Heart left ventricle (tissue), 16 donors: ENCODE measurements around the gene C20orf202. TPM values are rescaled to one million over a fixed set of nuclear protein-coding genes. Genes with fewer than 3 reads are reported as not detected.

ENCODE experiments used
- ATAC-seq, 4 donors: fragments of 200-7000 bp; cut with Tn5 transposase; one replicate each; pipeline ENCODE4 v1.9.1; 2020 to 2022; ENCODE audit warnings: moderate library complexity in 4 of 4, mild to moderate bottlenecking in 3 of 4, moderate number of reproducible peaks in 1 of 4
- DNase-seq, 5 donors: peaks; one replicate each; pipeline ENCODE4 v3.0.0-alpha.2; 2020
- H3K27ac ChIP-seq, 12 donors: fragments of 200-600 bp; sonication (generic) in 4 of 12; one replicate each; pipeline versions ENCODE4 v1.5.0 to v1.8.0; 2016 to 2022; ENCODE audit warnings: mild to moderate bottlenecking in 2 of 12
- H3K27me3 ChIP-seq, 9 donors: fragments of 200-600 bp; sonication (generic) in 2 of 9; one replicate each; pipeline versions ENCODE4 v1.5.1 to v1.8.0; 2016 to 2022; ENCODE audit warnings: mild to moderate bottlenecking in 3 of 9
- H3K36me3 ChIP-seq, 9 donors: fragments of 200-600 bp; sonication (generic) in 2 of 9; one replicate each; pipeline versions ENCODE4 v1.5.0 to v1.8.0; 2018 to 2022; ENCODE audit warnings: mild to moderate bottlenecking in 2 of 9
- H3K4me1 ChIP-seq, 12 donors: fragments of 200-600 bp; sonication (generic) in 4 of 12; one replicate each; pipeline versions ENCODE4 v1.5.0 to v1.8.0; 2016 to 2022; ENCODE audit warnings: mild to moderate bottlenecking in 3 of 12
- H3K4me3 ChIP-seq, 12 donors: fragments of 200-600 bp; sonication (generic) in 4 of 12; one replicate each; pipeline versions ENCODE4 v1.5.0 to v1.8.0; 2017 to 2022; ENCODE audit warnings: mild to moderate bottlenecking in 9 of 12, moderate library complexity in 4 of 12
- H3K9me3 ChIP-seq, 12 donors: fragments of 200-600 bp; sonication (generic) in 4 of 12; one replicate each; pipeline versions ENCODE4 v1.5.0 to v1.8.0; 2016 to 2022; ENCODE audit warnings: mild to moderate bottlenecking in 1 of 12
- CTCF ChIP-seq, 12 donors: fragments of 200-600 bp; sonication (generic) in 4 of 12; IDR thresholded peaks; one replicate each; pipeline versions ENCODE4 v1.5.0 to v1.8.0; 2018 to 2022; ENCODE audit warnings: antibody characterized with exemption in 12 of 12, mild to moderate bottlenecking in 5 of 12
- POLR2A ChIP-seq, 2 donors: fragments of 450-650 bp; IDR thresholded peaks; one replicate each; pipeline ENCODE4 v1.6.1; 2017; ENCODE audit warnings: antibody characterized with exemption in 2 of 2, mild to moderate bottlenecking in 2 of 2, moderate library complexity in 2 of 2
- WGBS, 4 donors: extraction: QIAGEN DNeasy Blood & Tissue Kit in 2 of 4; methylation state at CpG; one replicate each; pipeline versions ENCODE4 v1.1.5 to v1.1.7; 2013 to 2018; 5-methylcytosine and 5-hydroxymethylcytosine counted together
- intact Hi-C, 10 donors: fragments of 100-400 bp; cut with DNase I; formaldehyde crosslinking; loops; one replicate each; pipeline versions ENCODE4 v1.11.1 to v1.14.2; 2022
- polyA plus RNA-seq, 2 donors: library from polyadenylated mRNA; stranded (reverse); fragments of 200-250 nt; gene quantifications; one replicate each; pipeline ENCODE4 v1.2.3, GENCODE V29; 2013
- total RNA-seq, 9 donors: library from RNA; depleted of rRNA in 2 of 9; stranded (reverse); fragments of >200 nt in 2 of 9; fragmentation: NEBNext Ultra II Directional in 3 of 9; extraction: Animal tissue kit (Norgen Biotek cat#: 25700) in 3 of 9; gene quantifications; one replicate each; pipeline versions ENCODE4 v1.1.0 to v1.2.4, GENCODE V29; 2016 to 2023
- donor health status: ischemic (EF 13 %, LVEDD 7.1; RV severe dilation, severe dysfunction).
- donor health status: healthy with polysubstance abuse.
- donor health status: DM: no; HTN: yes; CAD: no.
- donor health status: DM: no; HTN: no; CAD: no.
- donor health status: ischemic (EF 25% LVEDD 6.9; RV normal size, moderate dysfunction).
- donor health status: ischemic (EF 25% LVEDD 5.7; RV mildly dilated, moderate dysfunction).
- donor health status: healthy.
- donor health status: DM: yes; HTN: yes; CAD: no.
- donor health status: ischemic (EF 35%, LVEDD 5.7; RV mildly dilated, moderate dysfunction).
- donor health status: nonischemic (EF 11% LVEDD 7.7; RV severe dilation, severe dysfunction).
- donor health status: DM: yes; HTN: yes; CAD: no.
- donor health status: PGD.
- donor health status: ischemic (EF 29% LVEDD 5.4; RV normal size, mild dysfunction).
- donor health status: nonischemic (EF 23%, LVEDD 6.1; RV moderate dilation, normal function).

C20orf202 gene
- total and polyA plus RNA-seq, 11 donors, result 0.21 to 0.47 (median 0.32) TPM; not detected in 1

GRCh38 chr20:1224205-1224890 lies 21.1 kb downstream of the C20orf202 start:
- ATAC-seq (no peak), DNase-seq (peak in 1 of 5 donors; percentile 30)
- Histone ChIP-seq H3K4me1 (peaks cover 0 to 20% (median 11%) of the 10 kb centered on the region in 12 donors), H3K27me3 (peaks cover 0 to 31% (median 15%) of the 10 kb centered on the region in 9 donors), H3K27ac (no peak overlapping the region), H3K9me3 (peaks cover 0 to 11% (median 0%) of the 10 kb centered on the region in 12 donors), H3K4me3 (no peak overlapping the region), H3K36me3 (no peaks in the 10 kb centered on the region)
- 78 to 85% (median 80%) methylated on average over 20 of the region's 20 CpGs for WGBS, 4 donors
- TF ChIP-seq CTCF (IDR thresholded peaks at IDR 0.05) (no peak), POLR2A (IDR thresholded peaks at IDR 0.05) (no peak)
- intact Hi-C loops, result loop anchor here in 1 of 10 donors (10.0 kb wide), 1 partner anchor 60 kb away; no protein-coding TSS in a partner anchor

DNA sequence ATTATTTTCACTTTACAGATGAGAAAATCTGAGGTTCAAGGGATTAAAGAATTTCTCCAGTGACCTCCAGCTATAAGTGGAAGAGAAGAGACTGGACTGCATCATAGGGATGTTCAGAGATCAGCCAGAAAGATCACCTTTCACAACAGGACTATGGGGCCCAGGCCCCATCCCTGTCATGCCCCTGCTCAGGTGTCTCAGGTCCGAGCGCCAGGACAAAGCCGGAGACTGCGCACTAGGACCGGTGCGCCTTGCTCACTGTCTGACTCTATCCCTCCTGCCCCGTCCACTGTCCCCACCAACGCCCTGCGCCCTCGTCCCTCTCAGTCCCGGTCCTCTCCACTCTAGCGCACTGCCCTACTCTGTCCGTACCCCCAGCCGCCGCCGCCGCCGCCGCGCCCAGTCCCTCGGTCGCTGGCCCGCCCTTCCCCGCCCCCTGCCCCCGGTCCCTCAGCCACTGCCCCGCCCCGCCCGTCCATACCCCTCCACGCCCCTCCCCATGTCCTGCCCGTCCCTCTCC lies 22.1 kb downstream of the C20orf202 start:
- TF ChIP-seq CTCF (IDR thresholded peaks at IDR 0.05), result no peak
- no peak for TF ChIP-seq POLR2A (IDR thresholded peaks at IDR 0.05)
- ATAC-seq (peak in 3 of 4 donors; percentile 39 to 81 (median 73)), DNase-seq (peak in 1 of 5 donors; percentile 36)
- Histone ChIP-seq H3K36me3 (no peaks in the 10 kb centered on the region), H3K4me3 (peak overlapping the region in 11 of 12 donors; percentile 18 to 64 (median 47)), H3K4me1 (peaks cover 0 to 20% (median 11%) of the 10 kb centered on the region in 12 donors), H3K27ac (peak overlapping the region in 1 of 12 donors; percentile 41), H3K9me3 (peaks cover 0 to 11% (median 0%) of the 10 kb centered on the region in 12 donors), H3K27me3 (peaks cover 0 to 41% (median 20%) of the 10 kb centered on the region in 9 donors)
- intact Hi-C loops, result loop anchor here in 1 of 10 donors (10.0 kb wide), 1 partner anchor 59 kb away; no protein-coding TSS in a partner anchor
- WGBS, 4 donors, result 2 to 9% (median 3%) methylated on average over 22 to 30 of the region's 30 CpGs

DNA sequence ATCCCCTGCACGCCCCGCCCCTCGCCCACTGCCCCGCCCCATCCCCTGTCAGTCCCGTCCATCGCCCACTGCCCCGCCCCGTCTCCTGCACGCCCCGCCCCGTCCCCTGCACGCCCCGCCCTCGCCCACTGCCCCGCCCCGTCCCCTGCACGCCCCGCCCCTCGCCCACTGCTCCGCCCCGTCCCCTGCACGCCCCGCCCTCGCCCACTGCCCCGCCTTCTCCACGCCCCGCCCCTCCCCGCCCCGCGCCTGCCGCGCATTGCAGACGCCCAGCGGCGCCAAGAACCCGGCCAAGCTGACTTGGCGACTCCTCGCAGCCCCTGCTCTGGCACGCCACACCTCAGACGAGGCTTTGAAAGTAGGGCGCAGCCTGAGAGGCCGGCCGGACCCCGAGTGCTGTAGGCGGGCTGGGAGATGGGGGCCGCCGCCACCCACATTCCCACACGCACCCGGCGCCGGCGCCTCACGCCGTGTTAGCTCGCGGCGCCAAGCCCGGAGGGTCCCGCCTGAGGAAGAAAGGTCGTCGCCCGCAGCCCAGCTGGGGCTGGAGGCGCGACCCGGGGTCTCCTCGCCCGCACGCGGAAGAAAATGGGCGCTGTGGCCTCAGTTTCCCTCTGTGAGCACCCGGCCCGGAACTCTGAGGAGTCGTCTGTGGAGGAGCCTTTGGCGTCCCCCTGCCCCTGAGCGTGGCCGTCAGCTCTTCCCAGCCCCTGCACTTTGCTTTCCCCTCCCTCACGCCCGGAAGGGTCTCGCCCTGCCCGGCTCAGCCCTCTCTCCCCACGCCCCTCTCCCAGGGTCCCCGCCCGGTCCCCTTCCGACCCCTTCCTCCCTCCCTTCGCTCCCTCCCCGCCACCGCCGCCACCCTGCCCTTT lies 22.8 kb downstream of the C20orf202 start, which contains the start of gene RAD21L1:
RAD21L1 (plus strand) TSS at position 262 of the 872 bp plus-strand sequence. CDS start 2,410 bp downstream, outside the sequence.
- Histone ChIP-seq H3K27me3 (peaks cover 0 to 46% (median 20%) of the 10 kb centered on the region in 9 donors), H3K4me3 (peak within 1 kb of the TSS; percentile 55 to 90 (median 68)), H3K4me1 (peaks cover 0 to 20% (median 11%) of the 10 kb centered on the region in 12 donors), H3K36me3 (no peaks in the 10 kb centered on the region), H3K9me3 (peaks cover 0 to 11% (median 0%) of the 10 kb centered on the region in 12 donors), H3K27ac (peak within 1 kb of the TSS in 3 of 12 donors; percentile 29 to 42 (median 30))
- intact Hi-C loops, result loop anchor here in 1 of 10 donors (10.0 kb wide), 1 partner anchor 59 kb away; no protein-coding TSS in a partner anchor
- ATAC-seq, result peak; percentile 80 to 96 (median 94)
- TF ChIP-seq POLR2A (IDR thresholded peaks at IDR 0.05), result no peak
- TF ChIP-seq CTCF (IDR thresholded peaks at IDR 0.05), result no peak
- WGBS, 4 donors, result 1 to 2% (median 1%) methylated on average over 17 to 88 of the region's 88 CpGs
- peak; percentile 68 to 92 (median 83) for DNase-seq
